ENCODE results near the gene CTCFL.

Gene CTCFL

DNA sequence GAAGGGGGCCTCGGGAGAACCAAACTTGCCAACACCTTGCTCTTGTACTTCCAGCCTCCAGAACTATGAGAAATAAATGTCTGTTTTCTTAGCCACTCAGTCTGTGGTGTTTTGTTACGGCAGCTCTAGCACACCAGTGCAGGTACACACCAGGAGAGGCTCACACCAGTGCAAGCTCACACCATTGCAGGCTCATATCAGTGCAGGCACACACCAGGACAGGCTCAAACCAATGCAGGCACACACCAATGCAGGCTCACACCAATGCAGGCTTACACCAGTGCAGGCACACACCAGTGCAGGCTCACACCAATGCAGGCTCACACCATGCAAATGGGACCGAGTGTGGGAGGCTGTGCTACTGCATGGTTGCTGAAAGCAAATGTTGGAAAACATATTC is 4.9 kb upstream of the CTCFL start:
- DNase-seq (ENCODE audit: extremely low read depth, low read depth): no peak
- TF ChIP-seq, protein P1, sequence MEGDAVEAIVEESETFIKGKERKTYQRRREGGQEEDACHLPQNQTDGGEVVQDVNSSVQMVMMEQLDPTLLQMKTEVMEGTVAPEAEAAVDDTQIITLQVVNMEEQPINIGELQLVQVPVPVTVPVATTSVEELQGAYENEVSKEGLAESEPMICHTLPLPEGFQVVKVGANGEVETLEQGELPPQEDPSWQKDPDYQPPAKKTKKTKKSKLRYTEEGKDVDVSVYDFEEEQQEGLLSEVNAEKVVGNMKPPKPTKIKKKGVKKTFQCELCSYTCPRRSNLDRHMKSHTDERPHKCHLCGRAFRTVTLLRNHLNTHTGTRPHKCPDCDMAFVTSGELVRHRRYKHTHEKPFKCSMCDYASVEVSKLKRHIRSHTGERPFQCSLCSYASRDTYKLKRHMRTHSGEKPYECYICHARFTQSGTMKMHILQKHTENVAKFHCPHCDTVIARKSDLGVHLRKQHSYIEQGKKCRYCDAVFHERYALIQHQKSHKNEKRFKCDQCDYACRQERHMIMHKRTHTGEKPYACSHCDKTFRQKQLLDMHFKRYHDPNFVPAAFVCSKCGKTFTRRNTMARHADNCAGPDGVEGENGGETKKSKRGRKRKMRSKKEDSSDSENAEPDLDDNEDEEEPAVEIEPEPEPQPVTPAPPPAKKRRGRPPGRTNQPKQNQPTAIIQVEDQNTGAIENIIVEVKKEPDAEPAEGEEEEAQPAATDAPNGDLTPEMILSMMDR (IDR thresholded peaks at IDR 0.05; ENCODE audit: low read depth, low read length): no peak

DNA sequence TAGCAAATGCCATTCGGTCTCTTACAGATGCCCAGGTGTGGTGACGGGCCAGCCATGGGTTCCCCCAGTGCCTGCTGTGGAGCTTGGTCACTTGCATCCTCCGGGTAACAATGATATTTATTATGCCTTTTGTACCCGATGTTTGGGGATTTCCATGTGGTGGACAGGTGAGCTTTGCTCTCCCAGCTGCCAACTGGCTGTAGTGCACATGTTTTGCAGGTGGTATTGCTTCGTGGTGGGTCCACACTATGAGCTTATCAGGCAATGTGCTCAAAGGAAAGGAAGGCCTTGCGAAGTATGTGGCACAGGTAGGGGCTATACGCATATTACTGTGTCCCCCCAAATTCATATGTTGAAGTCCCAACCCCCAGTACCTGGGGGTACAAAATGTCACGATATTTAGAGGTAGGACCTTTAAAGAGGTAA is 4.2 kb upstream of the CTCFL start:
- TF ChIP-seq, protein P1 (IDR thresholded peaks at IDR 0.05; ENCODE audit: low read depth, low read length): no peak
- no peak for DNase-seq (ENCODE audit: extremely low read depth, low read depth)

DNA sequence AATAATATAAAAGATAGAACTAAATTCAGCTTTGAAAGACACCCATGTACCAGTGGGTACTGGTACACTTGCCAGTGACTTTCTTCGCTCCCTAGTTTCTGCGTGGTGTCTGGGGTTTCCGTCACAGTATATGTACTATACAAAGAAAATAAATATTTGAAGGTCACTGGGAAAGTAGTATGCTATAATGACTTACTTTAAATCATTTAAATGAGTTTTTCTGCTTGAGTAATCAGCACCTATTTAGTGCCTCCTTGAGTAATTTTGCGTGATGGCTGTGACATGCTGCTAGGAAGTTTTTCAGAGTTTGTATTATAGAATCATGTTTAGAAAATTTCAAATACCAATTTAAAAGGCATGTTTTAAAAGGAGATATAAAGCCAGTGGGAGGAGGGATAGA is 3.2 kb upstream of the CTCFL start:
- TF ChIP-seq, protein P1 (IDR thresholded peaks at IDR 0.05; ENCODE audit: low read depth, low read length): no peak
- DNase-seq (ENCODE audit: extremely low read depth, low read depth): no peak

DNA sequence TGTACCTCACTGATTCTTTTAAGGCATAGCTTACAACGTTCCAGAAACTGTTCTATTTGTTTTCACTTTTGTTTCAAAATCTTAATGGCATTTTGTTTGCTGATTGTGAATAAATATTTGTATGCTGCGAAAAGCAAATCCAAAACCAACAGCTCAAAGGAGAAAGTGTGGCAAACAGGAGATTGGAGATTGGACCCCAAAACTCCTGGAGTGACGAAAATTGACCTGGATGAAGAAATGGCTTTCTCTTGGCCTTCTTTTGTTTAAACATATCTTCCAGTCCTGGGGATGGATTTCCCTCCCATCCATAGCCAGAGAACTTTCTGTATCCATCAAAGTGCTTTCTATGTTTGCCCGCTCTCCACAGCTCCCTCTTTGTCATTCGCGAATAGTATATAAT is 2.8 kb upstream of the CTCFL start:
- TF ChIP-seq, protein P1 (IDR thresholded peaks at IDR 0.05; ENCODE audit: low read depth, low read length): no peak
- DNase-seq (ENCODE audit: extremely low read depth, low read depth): no peak

DNA sequence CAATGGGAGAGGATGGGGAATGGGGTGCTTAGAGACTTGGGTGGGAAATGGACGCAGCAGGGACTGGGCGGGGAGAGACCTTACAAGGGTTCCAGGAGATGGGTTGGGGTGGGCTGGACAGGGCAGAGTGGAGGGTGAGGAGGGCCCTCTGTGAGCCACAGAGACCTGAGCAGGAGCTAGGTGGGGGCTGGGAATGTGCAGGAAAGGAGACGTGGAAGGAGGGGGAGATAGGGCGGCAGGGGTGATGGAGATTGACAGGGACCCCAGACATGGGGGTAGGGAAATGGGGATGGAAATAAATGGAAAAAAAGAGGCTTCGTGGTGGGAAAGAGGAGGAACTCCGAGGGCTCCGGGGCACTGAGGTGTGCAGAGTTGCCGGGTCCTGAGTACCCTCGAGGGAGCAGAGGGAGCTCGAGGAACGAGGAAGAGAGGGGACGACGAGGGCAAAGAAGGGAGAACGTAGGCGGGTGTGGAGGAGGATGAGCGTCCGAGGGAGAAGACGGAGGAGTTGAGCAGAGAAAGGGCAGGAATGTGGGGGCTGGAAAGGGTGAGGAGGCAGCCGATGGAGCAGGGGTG is 2.0 kb upstream of the CTCFL start:
- no peak for DNase-seq (ENCODE audit: extremely low read depth, low read depth)
- TF ChIP-seq, protein P1 (IDR thresholded peaks at IDR 0.05; ENCODE audit: low read depth, low read length): no peak

DNA sequence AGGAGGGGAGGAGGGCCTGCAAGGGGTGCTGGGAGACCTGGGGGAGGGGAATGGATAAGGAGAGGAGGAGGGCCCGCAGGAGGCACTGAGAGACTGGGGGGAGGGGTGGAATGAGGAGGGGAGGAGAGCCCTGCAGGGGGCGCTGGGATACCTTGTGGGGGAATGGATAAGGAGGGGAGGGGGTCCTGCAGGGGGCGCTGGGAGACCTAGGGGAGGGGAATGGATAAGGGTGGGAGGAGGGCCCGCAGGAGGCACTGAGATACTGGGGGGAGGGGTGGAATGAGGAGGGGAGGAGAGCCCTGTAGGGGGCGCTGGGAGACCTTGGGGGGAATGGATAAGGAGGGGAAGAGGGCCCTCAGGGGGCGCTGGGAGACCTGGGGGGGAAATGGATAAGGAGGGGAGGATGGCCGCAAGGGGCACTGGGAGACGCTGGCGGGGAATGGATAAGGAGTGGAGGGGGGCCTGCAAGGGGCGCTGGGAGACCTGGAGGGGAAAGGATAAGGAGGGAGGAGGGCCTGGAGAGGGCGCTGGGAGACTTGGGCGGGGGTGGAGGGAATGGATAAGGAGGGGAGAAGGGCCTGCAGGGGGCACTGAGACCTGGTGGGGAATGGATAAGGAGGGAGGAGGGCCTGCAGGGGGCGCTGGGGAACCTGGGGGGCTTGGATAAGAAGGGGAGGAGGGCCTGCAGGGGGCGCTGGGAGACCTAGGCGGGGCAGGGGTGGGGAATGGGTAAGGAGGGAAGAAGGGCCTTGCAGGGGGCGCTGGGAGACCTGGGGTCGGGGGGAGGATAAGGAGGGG is 1.3 kb upstream of the CTCFL start:
- TF ChIP-seq, protein P1 (IDR thresholded peaks at IDR 0.05; ENCODE audit: low read depth, low read length): no peak
- no peak for DNase-seq (ENCODE audit: extremely low read depth, low read depth)

DNA sequence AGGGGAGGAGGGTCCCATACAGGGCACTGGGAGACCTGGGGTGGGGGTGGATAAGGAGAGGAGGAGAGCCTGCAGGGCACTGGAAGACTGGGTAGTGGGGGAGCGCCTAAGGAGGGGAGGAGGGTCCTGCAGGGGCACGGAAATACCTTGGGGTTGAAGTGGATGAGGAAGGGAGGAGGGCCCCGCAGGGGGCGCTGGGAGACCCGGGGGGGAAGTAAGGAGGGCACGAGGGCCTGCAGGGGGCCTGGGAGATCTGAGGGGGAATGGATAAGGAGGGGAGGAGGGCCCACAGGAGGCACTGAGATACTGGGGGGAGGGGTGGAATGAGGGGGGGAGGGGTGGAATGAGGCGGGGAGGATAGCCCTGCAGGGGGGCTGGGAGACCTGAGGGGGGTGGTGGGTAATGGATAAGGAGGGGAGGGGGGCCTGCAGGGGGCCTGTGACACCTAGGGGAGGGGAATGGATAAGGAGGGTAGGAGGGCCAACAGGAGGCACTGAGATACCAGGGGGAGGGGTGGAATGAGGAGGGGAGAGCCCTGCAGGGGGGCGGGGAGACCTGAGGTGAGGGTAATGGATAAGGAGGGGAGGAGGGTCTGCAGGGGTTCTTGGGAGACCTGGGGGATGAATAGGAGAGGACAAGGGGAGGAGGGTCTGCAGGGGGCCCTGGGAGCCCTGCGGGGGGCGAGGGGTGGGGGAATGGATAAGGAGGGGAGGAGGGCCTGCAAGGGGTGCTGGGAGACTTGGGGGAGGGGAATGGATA is 567 bp upstream of the CTCFL start:
- TF ChIP-seq, protein P1 (IDR thresholded peaks at IDR 0.05; ENCODE audit: low read depth, low read length): no peak
- no peak for DNase-seq (ENCODE audit: extremely low read depth, low read depth)
